Right renal pelvis (tissue), 4 donors: Measurements from ENCODE around the gene MARVELD3. TPM values are rescaled to one million over a fixed set of nuclear protein-coding genes. Genes with fewer than 3 reads are reported as not detected.

Experiments
- DNase-seq, 4 donors: peaks; one replicate each; pipeline ENCODE4 v3.0.0-alpha.2; 2013; ENCODE audit warnings: low read depth in 4 of 4, low spot score in 3 of 4, missing footprints in 1 of 4
- polyA plus RNA-seq, 4 donors: library from polyadenylated mRNA; unstranded; fragments of 120-200 nt; gene quantifications; one replicate each; pipeline ENCODE4 v1.2.1, GENCODE V29; 2013; ENCODE audit not compliant: insufficient read length in 4 of 4

MARVELD3 gene
- polyA plus RNA-seq, 4 donors, result 13.2 to 15.9 (median 15.0) TPM

GRCh38 chr16:71622088-71622487 lies 3.9 kb upstream of the MARVELD3 start:
- DNase-seq, result no peak

- DNase-seq, result no peak
These were observed 2.4 kb upstream of the MARVELD3 start for GRCh38 chr16:71623597-71623996.

- DNase-seq, result no peak
These were observed 702 bp upstream of the MARVELD3 start for GRCh38 chr16:71625113-71625850.

- no peak for DNase-seq
These were observed 852 bp downstream of the MARVELD3 start for GRCh38 chr16:71626858-71627213.

GRCh38 chr16:71627731-71628181 lies 1.8 kb downstream of the MARVELD3 start:
- no peak for DNase-seq

GRCh38 chr16:71628810-71629209 lies 2.8 kb downstream of the MARVELD3 start:
- no peak for DNase-seq

- DNase-seq, result no peak
These were observed 3.5 kb downstream of the MARVELD3 start for GRCh38 chr16:71629278-71630016.

GRCh38 chr16:71630808-71631207 lies 4.8 kb downstream of the MARVELD3 start:
- no peak for DNase-seq

- DNase-seq, result no peak
These were observed 5.8 kb downstream of the MARVELD3 start for GRCh38 chr16:71631776-71632175.

GRCh38 chr16:71635632-71636031 lies 9.6 kb downstream of the MARVELD3 start:
- DNase-seq, result no peak

- no peak for DNase-seq
These were observed 11.4 kb downstream of the MARVELD3 start for GRCh38 chr16:71637398-71637797.

- DNase-seq, result no peak
These were observed 19.5 kb downstream of the MARVELD3 start for GRCh38 chr16:71645450-71645849.

- DNase-seq, result no peak
These were observed 21.4 kb downstream of the MARVELD3 start for GRCh38 chr16:71647391-71647790.

- DNase-seq, result no peak
These were observed 22.2 kb downstream of the MARVELD3 start for GRCh38 chr16:71648162-71648561.

GRCh38 chr16:71648921-71649320 lies 22.9 kb downstream of the MARVELD3 start:
- no peak for DNase-seq

- DNase-seq, result no peak
These were observed 23.7 kb downstream of the MARVELD3 start for GRCh38 chr16:71649704-71650103.

- DNase-seq, result peak in 3 of 4 donors; percentile 13 to 40 (median 22)
These were observed 32.8 kb downstream of the MARVELD3 start for GRCh38 chr16:71658771-71659170.

GRCh38 chr16:71659471-71659870 lies 33.5 kb downstream of the MARVELD3 start:
- no peak for DNase-seq

- DNase-seq, result no peak
These were observed 40.3 kb downstream of the MARVELD3 start for GRCh38 chr16:71666264-71666663.

- no peak for DNase-seq
These were observed 41.1 kb downstream of the MARVELD3 start for GRCh38 chr16:71666928-71667707.

- no peak for DNase-seq
These were observed 44.0 kb downstream of the MARVELD3 start for GRCh38 chr16:71669926-71670536.
